ENCODE measurements around the gene FAM120A.
A peak's percentile ranks its signal among the peaks of the same experiment; 100 is the strongest.

FAM120A gene

GRCh38 chr9:93574900-93575795 lies 123.7 kb downstream of the FAM120A start:
- ChIA-PET POLR2A (interaction anchor here (0.6 to 0.9 kb wide), 2 partner anchors 8 to 22 kb away, joined by 3 read pairs; no protein-coding TSS in a partner anchor), CTCF (interaction anchor here (3.0 kb wide), 1 partner anchor 9 kb away, joined by 24 read pairs; no protein-coding TSS in a partner anchor)
- DNase-seq (ENCODE audit: extremely low spot score): no peak
- no peak for TF ChIP-seq CTCF (IDR thresholded peaks at IDR 0.05; ENCODE audit: control extremely low read depth, extremely low read depth, low read depth, missing control alignments)

GRCh38 chr9:93575796-93576257 lies 124.3 kb downstream of the FAM120A start:
- ChIA-PET POLR2A (interaction anchor here (0.6 to 0.9 kb wide), 2 partner anchors 9 to 21 kb away, joined by 3 read pairs; no protein-coding TSS in a partner anchor), CTCF (interaction anchor here (3.0 kb wide), 1 partner anchor 10 kb away, joined by 24 read pairs; no protein-coding TSS in a partner anchor)
- peak; percentile 70 for DNase-seq (ENCODE audit: extremely low spot score)

GRCh38 chr9:93576258-93577077 lies 125.0 kb downstream of the FAM120A start, which contains the start of gene PHF2:
TSS of gene PHF2 (plus strand) at chr9:93576584. CDS start at chr9:93576774, 190 bp downstream.
- CTCF ChIA-PET: interaction anchor here (1.0 to 3.0 kb wide), 2 partner anchors 10 kb away, joined by 3 to 24 read pairs; no protein-coding TSS in a partner anchor
- DNase-seq (ENCODE audit: extremely low spot score): peak; percentile 64
- POLR2A ChIA-PET: interaction anchor here (0.9 kb wide), 1 partner anchor 10 kb away, joined by 3 read pairs; no protein-coding TSS in a partner anchor
- no peak for TF ChIP-seq CTCF (IDR thresholded peaks at IDR 0.05; ENCODE audit: control extremely low read depth, extremely low read depth, low read depth, missing control alignments)

More at GRCh38 chr9:93575796-93576257, 124.3 kb downstream of the FAM120A start:
- TF ChIP-seq CTCF (IDR thresholded peaks at IDR 0.05; ENCODE audit: control extremely low read depth, extremely low read depth, low read depth, missing control alignments): no peak

GRCh38 chr9:93577078-93577974 lies 125.8 kb downstream of the FAM120A start:
- ChIA-PET POLR2A (no interaction called here), CTCF (interaction anchor here (1.0 kb wide), 1 partner anchor 11 kb away, joined by 3 read pairs; no protein-coding TSS in a partner anchor)
- peak; percentile 45 for DNase-seq (ENCODE audit: extremely low spot score)
- no peak for TF ChIP-seq CTCF (IDR thresholded peaks at IDR 0.05; ENCODE audit: control extremely low read depth, extremely low read depth, low read depth, missing control alignments)

- ChIA-PET CTCF (interaction anchor here (0.9 to 1.3 kb wide), 2 partner anchors 8 to 12 kb away, joined by 3 to 8 read pairs; no protein-coding TSS in a partner anchor), POLR2A (no interaction called here)
- TF ChIP-seq CTCF (IDR thresholded peaks at IDR 0.05; ENCODE audit: control extremely low read depth, extremely low read depth, low read depth, missing control alignments): no peak
- DNase-seq (ENCODE audit: extremely low spot score): no peak
Observed at GRCh38 chr9:93577975-93578682, 126.6 kb downstream of the FAM120A start.

All from GM10248 (cell line).